H9 (cell line): ENCODE data around the gene KHK. TPM values are rescaled to one million over a fixed set of nuclear protein-coding genes. Genes with fewer than 3 reads are reported as not detected.
A peak's percentile ranks its signal among the peaks of the same experiment; 100 is the strongest.

ENCODE experiments used
- DNase-seq: peaks from one replicate; pipeline ENCODE4 v3.0.0-alpha.2; 2017
- H2AFZ ChIP-seq: one replicate; pipeline ENCODE4 v1.6.1; 2013; ENCODE audit warnings: mild to moderate bottlenecking, low read length, control low read depth, moderate library complexity
- H2AK5ac ChIP-seq: 2 replicates; pipeline ENCODE4 v1.6.1; 2013; ENCODE audit warnings: low read length, control low read depth, mixed read lengths; ENCODE audit not compliant: insufficient read length
- H2BK120ac ChIP-seq: one replicate; pipeline ENCODE4 v1.6.1; 2013; ENCODE audit warnings: low read depth, mild to moderate bottlenecking, low read length, control low read depth, inconsistent platforms; ENCODE audit not compliant: poor library complexity, severe bottlenecking
- H2BK12ac ChIP-seq: 2 replicates; pipeline ENCODE4 v1.6.1; 2013; ENCODE audit warnings: low read length, control low read depth, mixed read lengths, low read depth; ENCODE audit not compliant: insufficient read length
- H2BK15ac ChIP-seq: 2 replicates; pipeline ENCODE4 v1.6.1; 2013; ENCODE audit warnings: low read depth, low read length, control low read depth
- H2BK20ac ChIP-seq: one replicate; pipeline ENCODE4 v1.6.1; 2013; ENCODE audit warnings: low read depth, mild to moderate bottlenecking, low read length, control low read depth, inconsistent platforms; ENCODE audit not compliant: poor library complexity, severe bottlenecking
- H2BK5ac ChIP-seq: 2 replicates; pipeline ENCODE4 v1.6.1; 2013; ENCODE audit warnings: low read length, control low read depth, mixed read lengths; ENCODE audit not compliant: insufficient read length
- H3K14ac ChIP-seq: 2 replicates; pipeline ENCODE4 v1.6.1; 2013; ENCODE audit warnings: low read length, control low read depth; ENCODE audit not compliant: insufficient read depth
- H3K18ac ChIP-seq: 2 replicates; pipeline ENCODE4 v1.6.1; 2013; ENCODE audit warnings: low read depth, mild to moderate bottlenecking, mixed read lengths, low read length, control low read depth; ENCODE audit not compliant: insufficient read length
- H3K23ac ChIP-seq: 2 replicates; pipeline ENCODE4 v1.6.1; 2013; ENCODE audit warnings: low read length, control low read depth, mixed read lengths, low read depth; ENCODE audit not compliant: insufficient read length
- H3K23me2 ChIP-seq: 2 replicates; pipeline ENCODE4 v1.6.1; 2013; ENCODE audit warnings: low read depth, mild to moderate bottlenecking, mixed read lengths, low read length, control low read depth; ENCODE audit not compliant: insufficient read length, poor library complexity, severe bottlenecking
- H3K27ac ChIP-seq: 2 replicates; pipeline ENCODE4 v1.5.1; 2013; ENCODE audit warnings: low read length, control low read depth, mixed read lengths, low read depth; ENCODE audit not compliant: insufficient read length
- H3K27me3 ChIP-seq: 2 replicates; pipeline ENCODE4 v1.6.1; 2013; ENCODE audit warnings: low read length, control low read depth, inconsistent platforms; ENCODE audit not compliant: insufficient read depth
- H3K4ac ChIP-seq: 2 replicates; pipeline ENCODE4 v1.6.1; 2013; ENCODE audit warnings: low read depth, mild to moderate bottlenecking, control low read depth, inconsistent platforms, low read length, moderate library complexity
- H3K4me1 ChIP-seq: 2 replicates; pipeline ENCODE4 v1.6.1; 2013; ENCODE audit warnings: low read length, control low read depth, inconsistent platforms; ENCODE audit not compliant: insufficient read depth
- H3K4me2 ChIP-seq: 2 replicates; pipeline ENCODE4 v1.6.1; 2013; ENCODE audit warnings: low read length, control low read depth, mixed read lengths; ENCODE audit not compliant: insufficient read length, insufficient read depth
- H3K56ac ChIP-seq: 2 replicates; pipeline ENCODE4 v1.6.1; 2013; ENCODE audit warnings: low read depth, mild to moderate bottlenecking, mixed read lengths, low read length, control low read depth; ENCODE audit not compliant: insufficient read length
- H3K79me1 ChIP-seq: 2 replicates; pipeline ENCODE4 v1.6.1; 2013; ENCODE audit warnings: low read depth, mild to moderate bottlenecking, moderate library complexity, low read length, control low read depth, inconsistent platforms; ENCODE audit not compliant: insufficient read depth, poor library complexity, severe bottlenecking
- H3K79me2 ChIP-seq: 2 replicates; pipeline ENCODE4 v1.6.1; 2013; ENCODE audit warnings: low read length, control low read depth, inconsistent platforms; ENCODE audit not compliant: insufficient read depth
- H3K9ac ChIP-seq: 2 replicates; pipeline ENCODE4 v1.6.1; 2013; ENCODE audit warnings: low read length, control low read depth, mixed read lengths; ENCODE audit not compliant: insufficient read length; ENCODE audit errors: extremely low read depth
- H3K9me3 ChIP-seq: one replicate; pipeline ENCODE4 v1.6.1; 2013; ENCODE audit warnings: low read depth, low read length, inconsistent platforms; ENCODE audit not compliant: control insufficient read depth
- H3T11ph ChIP-seq: one replicate; pipeline ENCODE4 v1.6.1; 2013; ENCODE audit warnings: mild to moderate bottlenecking, low read length, control low read depth, inconsistent platforms
- H4K20me1 ChIP-seq: one replicate; pipeline ENCODE4 v1.6.1; 2013; ENCODE audit not compliant: control insufficient read depth, insufficient read length, insufficient read depth
- H4K5ac ChIP-seq: 2 replicates; pipeline ENCODE4 v1.6.1; 2013; ENCODE audit warnings: low read depth, mild to moderate bottlenecking, mixed read lengths, low read length, control low read depth; ENCODE audit not compliant: insufficient read length
- H4K8ac ChIP-seq: replicated peaks from 2 replicates; pipeline ENCODE4 v1.6.1; 2013; ENCODE audit warnings: low read length, control low read depth, mixed read lengths, low read depth; ENCODE audit not compliant: insufficient read length
- H4K91ac ChIP-seq: 2 replicates; pipeline ENCODE4 v1.6.1; 2013; ENCODE audit warnings: low read depth, mild to moderate bottlenecking, moderate library complexity, mixed read lengths, low read length, control low read depth; ENCODE audit not compliant: insufficient read length
- H3K27ac Mint-ChIP-seq, 3 experiments: 2 replicates in 2 of 3; 3 replicates in 1 of 3; pipeline ENCODE4 v1.8.0; 2020 to 2021; ENCODE audit warnings: mixed read lengths in 3 of 3, mild to moderate bottlenecking in 1 of 3, moderate library complexity in 1 of 3
- H3K27me3 Mint-ChIP-seq: 2 replicates; pipeline ENCODE4 v1.8.0; 2021; ENCODE audit warnings: low read depth, mild to moderate bottlenecking, moderate library complexity, mixed read lengths
- H3K36me3 Mint-ChIP-seq, 3 experiments: 2 replicates in 2 of 3; 3 replicates in 1 of 3; pipeline ENCODE4 v1.8.0; 2020 to 2021; ENCODE audit warnings: low read depth in 3 of 3, mixed read lengths in 3 of 3; ENCODE audit not compliant: insufficient read depth in 1 of 3
- H3K4me1 Mint-ChIP-seq, 2 experiments: 2 replicates each; pipeline ENCODE4 v1.8.0; 2020; ENCODE audit warnings: mixed read lengths in 2 of 2
- H3K4me3 Mint-ChIP-seq, 2 experiments: 2 replicates in 1 of 2; 3 replicates in 1 of 2; pipeline ENCODE4 v1.8.0; 2020 to 2021; ENCODE audit warnings: mild to moderate bottlenecking in 2 of 2, mixed read lengths in 2 of 2, moderate library complexity in 1 of 2
- H3K9me3 Mint-ChIP-seq, 2 experiments: 2 replicates in 1 of 2; 3 replicates in 1 of 2; pipeline ENCODE4 v1.8.0; 2020; ENCODE audit warnings: mild to moderate bottlenecking in 2 of 2, mixed read lengths in 2 of 2, moderate library complexity in 1 of 2
- WGBS: extraction: QIAGEN DNeasy Blood & Tissue Kit; methylation state at CpG from one replicate; pipeline ENCODE4 v1.1.7; 2013; ENCODE audit warnings: missing lambda C conversion rate, low lambda C conversion rate, mixed read lengths; ENCODE audit not compliant: insufficient read length; ENCODE audit errors: extremely low coverage; 5-methylcytosine and 5-hydroxymethylcytosine counted together
- total RNA-seq: library from RNA; stranded (reverse); gene quantifications from 2 replicates; pipeline ENCODE4 v1.2.1, GENCODE V29; 2021
- TF ChIP-seq, protein P1 (sequence below): fragments of 200-600 bp; sonication (generic); conservative IDR thresholded peaks from 3 replicates; pipeline ENCODE4 v1.8.0; 2021; ENCODE audit warnings: antibody characterized with exemption, mild to moderate bottlenecking

KHK gene
- total RNA-seq, 1 experiment from 2014 or later = 12.1 TPM

DNA sequence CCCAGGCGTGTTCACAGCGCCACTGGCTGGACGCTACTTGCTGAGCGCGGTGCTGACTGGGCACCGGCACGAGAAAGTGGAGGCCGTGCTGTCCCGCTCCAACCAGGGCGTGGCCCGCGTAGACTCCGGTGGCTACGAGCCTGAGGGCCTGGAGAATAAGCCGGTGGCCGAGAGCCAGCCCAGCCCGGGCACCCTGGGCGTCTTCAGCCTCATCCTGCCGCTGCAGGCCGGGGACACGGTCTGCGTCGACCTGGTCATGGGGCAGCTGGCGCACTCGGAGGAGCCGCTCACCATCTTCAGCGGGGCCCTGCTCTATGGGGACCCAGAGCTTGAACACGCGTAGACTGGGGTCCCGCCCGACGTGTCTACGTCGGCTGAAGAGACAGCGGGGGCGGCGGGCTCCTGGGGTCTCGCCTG, 891 bp upstream of the KHK start:
- TF ChIP-seq, protein P1, sequence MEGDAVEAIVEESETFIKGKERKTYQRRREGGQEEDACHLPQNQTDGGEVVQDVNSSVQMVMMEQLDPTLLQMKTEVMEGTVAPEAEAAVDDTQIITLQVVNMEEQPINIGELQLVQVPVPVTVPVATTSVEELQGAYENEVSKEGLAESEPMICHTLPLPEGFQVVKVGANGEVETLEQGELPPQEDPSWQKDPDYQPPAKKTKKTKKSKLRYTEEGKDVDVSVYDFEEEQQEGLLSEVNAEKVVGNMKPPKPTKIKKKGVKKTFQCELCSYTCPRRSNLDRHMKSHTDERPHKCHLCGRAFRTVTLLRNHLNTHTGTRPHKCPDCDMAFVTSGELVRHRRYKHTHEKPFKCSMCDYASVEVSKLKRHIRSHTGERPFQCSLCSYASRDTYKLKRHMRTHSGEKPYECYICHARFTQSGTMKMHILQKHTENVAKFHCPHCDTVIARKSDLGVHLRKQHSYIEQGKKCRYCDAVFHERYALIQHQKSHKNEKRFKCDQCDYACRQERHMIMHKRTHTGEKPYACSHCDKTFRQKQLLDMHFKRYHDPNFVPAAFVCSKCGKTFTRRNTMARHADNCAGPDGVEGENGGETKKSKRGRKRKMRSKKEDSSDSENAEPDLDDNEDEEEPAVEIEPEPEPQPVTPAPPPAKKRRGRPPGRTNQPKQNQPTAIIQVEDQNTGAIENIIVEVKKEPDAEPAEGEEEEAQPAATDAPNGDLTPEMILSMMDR = peak; percentile 29; the same call in 2 of the 3 replicates
- Mint-ChIP-seq H3K27ac (no peak overlapping the region), H3K4me3 (peak overlapping the region; percentile 69 to 75), H3K27me3 (peaks cover 20% of the 10 kb centered on the region), H3K9me3 (no peaks in the 10 kb centered on the region), H3K36me3 (no peaks in the 10 kb centered on the region; a peak in 1 of 7 replicates), H3K4me1 (peaks cover 21 to 35% of the 10 kb centered on the region in 2 experiments)
- no peak overlapping the region for H2AFZ ChIP-seq
- H2BK15ac ChIP-seq = no peak overlapping the region
- H3K23me2 ChIP-seq = peaks cover 13% of the 10 kb centered on the region
- no peak overlapping the region for H3T11ph ChIP-seq
- H3K56ac ChIP-seq = no peak overlapping the region
- no peaks in the 10 kb centered on the region for H3K79me2 ChIP-seq
- no peak overlapping the region for H2BK120ac ChIP-seq
- H4K20me1 ChIP-seq = no peaks in the 10 kb centered on the region
- no peak overlapping the region for H3K27ac ChIP-seq
- H3K18ac ChIP-seq = no peak overlapping the region
- H2BK5ac ChIP-seq = no peak overlapping the region
- no CpG with 5 or more reads among the region's 38 CpGs for whole genome bisulfite sequencing
- no peak overlapping the region for H2BK12ac ChIP-seq
- peak overlapping the region; percentile 0 for H3K9ac ChIP-seq
- no peaks in the 10 kb centered on the region for H3K4me1 ChIP-seq
- H3K4ac ChIP-seq = no peak overlapping the region
- no peak overlapping the region for H2AK5ac ChIP-seq
- H3K9me3 ChIP-seq = no peaks in the 10 kb centered on the region
- H3K79me1 ChIP-seq = no peaks in the 10 kb centered on the region
- no peak overlapping the region for H3K23ac ChIP-seq
- peak overlapping the region; percentile 35 for H3K4me2 ChIP-seq
- H4K91ac ChIP-seq = no peak overlapping the region
- H4K5ac ChIP-seq = no peak overlapping the region
- H2BK20ac ChIP-seq = no peak overlapping the region
- H3K14ac ChIP-seq = peak overlapping the region; percentile 72; the same call in 1 of the 2 replicates
- peak; percentile 71 for DNase-seq
- H3K27me3 ChIP-seq = no peaks in the 10 kb centered on the region
- H4K8ac ChIP-seq = no peak overlapping the region
